K562 (cell line): Measurements from ENCODE around the gene VPS16. TPM values are rescaled to one million over a fixed set of nuclear protein-coding genes. Genes with fewer than 3 reads are reported as not detected.

Experiments used
- ARID1B ChIP-seq: fragments of 450-650 bp; IDR thresholded peaks from 2 replicates; pipeline ENCODE4 v1.6.1; 2016; ENCODE audit warnings: antibody characterized with exemption, mild to moderate bottlenecking, inconsistent platforms
- ARID3A ChIP-seq: IDR thresholded peaks from 2 replicates; pipeline ENCODE4 v1.6.1; 2012; ENCODE audit warnings: low read depth, low read length, improper control_type of control experiment, borderline replicate concordance
- CBFA2T3 ChIP-seq: fragments of 450-650 bp; IDR thresholded peaks from 2 replicates; pipeline ENCODE4 v1.6.1; 2017
- CXXC5 ChIP-seq: fragments of 250-450 bp; sonication (Bioruptor Pico); IDR thresholded peaks from 2 replicates; pipeline ENCODE4 v1.8.0; 2022; ENCODE audit warnings: inconsistent platforms, mild to moderate bottlenecking, moderate library complexity
- ESRRA ChIP-seq: fragments of 450-650 bp; IDR thresholded peaks from 2 replicates; pipeline ENCODE4 v1.6.1; 2014; ENCODE audit warnings: low read depth, mild to moderate bottlenecking, moderate library complexity, borderline replicate concordance
- KDM5B ChIP-seq: fragments of 200-600 bp; sonication (generic); IDR thresholded peaks from 2 replicates; pipeline ENCODE4 v1.6.1; 2012; ENCODE audit warnings: low read depth, mild to moderate bottlenecking, moderate library complexity, low read length, control low read depth, inconsistent platforms; ENCODE audit not compliant: insufficient replicate concordance
- MAFF ChIP-seq: IDR thresholded peaks from 2 replicates; pipeline ENCODE4 v1.6.1; 2012; ENCODE audit warnings: low read length, improper control_type of control experiment
- MAFG ChIP-seq: fragments of 450-650 bp; conservative IDR thresholded peaks from 2 replicates; pipeline ENCODE4 v1.6.1; 2016; ENCODE audit warnings: missing genetic modification characterization, missing compliant biosample characterization
- MEF2D ChIP-seq: conservative IDR thresholded peaks from 2 replicates; pipeline ENCODE4 v1.6.1; 2016; ENCODE audit warnings: low read depth, missing genetic modification characterization, missing compliant biosample characterization
- MYNN ChIP-seq, 2 experiments: sonication (generic); formaldehyde crosslinking in 1 of 2; IDR thresholded peaks; 2 replicates each; pipeline versions ENCODE4 v1.5.0 to v1.6.1; 2016 to 2020; ENCODE audit warnings: antibody characterized with exemption in 1 of 2, missing genetic modification reagents in 1 of 2
- NR2C2 ChIP-seq, 2 experiments: fragments of 200-800 bp in 1 of 2; sonication (Bioruptor generic) in 1 of 2; sonication (generic) in 1 of 2; formaldehyde crosslinking in 1 of 2; IDR thresholded peaks; 2 replicates each; pipeline versions ENCODE4 v1.6.1 to v1.8.0; 2016 to 2022; ENCODE audit warnings: mild to moderate bottlenecking in 1 of 2, missing compliant biosample characterization in 1 of 2, missing genetic modification characterization in 1 of 2, missing genetic modification reagents in 1 of 2
- PHF8 ChIP-seq: fragments of 200-600 bp; sonication (generic); IDR thresholded peaks from 2 replicates; pipeline ENCODE4 v1.6.1; 2012; ENCODE audit warnings: mixed run types, mild to moderate bottlenecking, inconsistent platforms, low read length, moderate library complexity, borderline replicate concordance
- RERE ChIP-seq: sonication (generic); formaldehyde crosslinking; IDR thresholded peaks from 2 replicates; pipeline ENCODE4 v1.8.0; 2023; ENCODE audit warnings: missing genetic modification reagents, mild to moderate bottlenecking, borderline replicate concordance
- SMAD3 ChIP-seq: fragments of 450-650 bp; formaldehyde crosslinking; conservative IDR thresholded peaks from 2 replicates; pipeline ENCODE4 v1.4.0; 2020; ENCODE audit warnings: mild to moderate bottlenecking
- TCF3 ChIP-seq: sonication (generic); formaldehyde crosslinking; IDR thresholded peaks from 2 replicates; pipeline ENCODE4 v1.4.0; 2020; ENCODE audit warnings: mild to moderate bottlenecking, missing genetic modification reagents
- ZNF316 ChIP-seq: fragments of 450-650 bp; IDR thresholded peaks from 2 replicates; pipeline ENCODE4 v1.6.1; 2016
- ZNF583 ChIP-seq: fragments of 250-450 bp; sonication (Bioruptor Pico); IDR thresholded peaks from 2 replicates; pipeline ENCODE4 v1.4.0; 2020
- ZNF717 ChIP-seq: fragments of 250-450 bp; sonication (Bioruptor Pico); IDR thresholded peaks from 2 replicates; pipeline ENCODE4 v1.5.0; 2021
- polyA plus RNA-seq, 8 experiments: library from polyadenylated mRNA; depleted of rRNA in 4 of 8; stranded (reverse) in 5 of 8; unstranded in 3 of 8; fragments of >200 nt; fragmentation: Nextera tagmentation in 2 of 8; fragmentation: Illumina TruSeq in 1 of 8; extraction: Ambion mirVana in 2 of 8; extraction: Trizol in 1 of 8; gene quantifications; 2 replicates each; pipeline versions ENCODE4 v1.2.1 to v1.2.3, GENCODE V29; 2011 to 2014; ENCODE audit warnings: inconsistent platforms in 1 of 8, missing spikeins in 1 of 8
- total RNA-seq, 7 experiments: library from RNA; depleted of rRNA in 6 of 7; stranded (reverse); fragments of >200 nt in 6 of 7; fragmentation: Illumina TruSeq in 2 of 7; extraction: Trizol in 2 of 7; gene quantifications; 2 replicates each; pipeline versions ENCODE4 v1.2.1 to v1.2.3, GENCODE V29; 2011 to 2021; ENCODE audit warnings: low replicate concordance in 1 of 7
- TF ChIP-seq, protein P1 (sequence below), 3 experiments: fragments of 200-800 bp in 1 of 3; sonication (Bioruptor generic) in 1 of 3; sonication (generic) in 1 of 3; formaldehyde crosslinking in 1 of 3; IDR thresholded peaks; 2 replicates each; pipeline versions ENCODE4 v1.6.1 to v1.8.0; 2016 to 2022; ENCODE audit warnings: mild to moderate bottlenecking in 2 of 3, missing compliant biosample characterization in 2 of 3, missing genetic modification characterization in 2 of 3, missing genetic modification reagents in 1 of 3

The VPS16 gene
- total and polyA plus RNA-seq, 9 of the 15 experiments (the other 6 are each of a cell fraction or from before 2014, with no cell fraction given), result 6.8 to 24.7 (median 14.0) TPM

- TF ChIP-seq PHF8 (peak; percentile 10; the same call in 1 of the 2 replicates), MAFF (peak; percentile 49; the same call in 1 of the 2 replicates), ZNF717 (CRISPR knock-in tag) (no peak), RERE (CRISPR knock-in tag) (no peak), ZNF316 (peak; percentile 92), ARID3A (no peak), NR2C2 (CRISPR knock-in tag; IDR thresholded peaks at IDR 0.05) (no peak), NR2C2 (tag; IDR thresholded peaks at IDR 0.05) (no peak), ESRRA (no peak), ZNF583 (CRISPR knock-in tag) (no peak), ARID1B (peak; percentile 37), SMAD3 (CRISPR knock-in tag) (no peak), MAFG (peak; percentile 68), KDM5B (peak; percentile 29), MEF2D (tag) (no peak; the same call in 1 of the 2 replicates), TCF3 (CRISPR knock-in tag) (0 out of 2 replicates have a peak, but pooled peaks have one; percentile 9), MYNN (IDR thresholded peaks at IDR 0.05) (no peak), MYNN (CRISPR knock-in tag; IDR thresholded peaks at IDR 0.05) (no peak), CXXC5 (no peak), CBFA2T3 (peak; percentile 37; the same call in 1 of the 2 replicates)
- TF ChIP-seq, protein P1, sequence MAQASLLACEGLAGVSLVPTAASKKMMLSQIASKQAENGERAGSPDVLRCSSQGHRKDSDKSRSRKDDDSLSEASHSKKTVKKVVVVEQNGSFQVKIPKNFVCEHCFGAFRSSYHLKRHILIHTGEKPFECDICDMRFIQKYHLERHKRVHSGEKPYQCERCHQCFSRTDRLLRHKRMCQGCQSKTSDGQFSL (CRISPR knock-in tag; IDR thresholded peaks at IDR 0.05), result no peak
- TF ChIP-seq, protein P1 (tag; IDR thresholded peaks at IDR 0.05), result no peak
Observed at GRCh38 chr20:2820084-2820895, 20.3 kb upstream of the VPS16 start (continued).
